Central memory CD8-positive, alpha-beta T cell (primary cell): ENCODE measurements around the gene RPL9.

ENCODE experiments used
- ATAC-seq: fragments of 150-1000 bp; cut with Tn5 transposase; replicated peaks from 2 replicates; pipeline ENCODE4 v1.10.0; 2022; ENCODE audit warnings: mild to moderate bottlenecking, moderate FRiP score, moderate number of reproducible peaks; ENCODE audit not compliant: poor library complexity, severe bottlenecking; ENCODE audit errors: extremely low read depth
- DNase-seq, 2 donors: peaks; one replicate each; pipeline ENCODE4 v3.0.0; 2021; ENCODE audit warnings: low spot score in 2 of 2
- H3K27ac Mint-ChIP-seq: one replicate; pipeline ENCODE4 v1.8.0; 2022; ENCODE audit warnings: low read depth, mild to moderate bottlenecking, moderate library complexity, mixed read lengths
- H3K27me3 Mint-ChIP-seq: one replicate; pipeline ENCODE4 v1.8.0; 2022; ENCODE audit warnings: mixed read lengths
- H3K36me3 Mint-ChIP-seq: one replicate; pipeline ENCODE4 v1.8.0; 2022; ENCODE audit warnings: mild to moderate bottlenecking, moderate library complexity, mixed read lengths; ENCODE audit not compliant: insufficient read depth
- H3K4me1 Mint-ChIP-seq: one replicate; pipeline ENCODE4 v1.8.0; 2022; ENCODE audit warnings: mixed read lengths
- H3K4me3 Mint-ChIP-seq: one replicate; pipeline ENCODE4 v1.8.0; 2022; ENCODE audit warnings: mild to moderate bottlenecking, moderate library complexity, mixed read lengths
- H3K9me3 Mint-ChIP-seq: one replicate; pipeline ENCODE4 v1.8.0; 2022; ENCODE audit warnings: mixed read lengths

RPL9 gene

DNA sequence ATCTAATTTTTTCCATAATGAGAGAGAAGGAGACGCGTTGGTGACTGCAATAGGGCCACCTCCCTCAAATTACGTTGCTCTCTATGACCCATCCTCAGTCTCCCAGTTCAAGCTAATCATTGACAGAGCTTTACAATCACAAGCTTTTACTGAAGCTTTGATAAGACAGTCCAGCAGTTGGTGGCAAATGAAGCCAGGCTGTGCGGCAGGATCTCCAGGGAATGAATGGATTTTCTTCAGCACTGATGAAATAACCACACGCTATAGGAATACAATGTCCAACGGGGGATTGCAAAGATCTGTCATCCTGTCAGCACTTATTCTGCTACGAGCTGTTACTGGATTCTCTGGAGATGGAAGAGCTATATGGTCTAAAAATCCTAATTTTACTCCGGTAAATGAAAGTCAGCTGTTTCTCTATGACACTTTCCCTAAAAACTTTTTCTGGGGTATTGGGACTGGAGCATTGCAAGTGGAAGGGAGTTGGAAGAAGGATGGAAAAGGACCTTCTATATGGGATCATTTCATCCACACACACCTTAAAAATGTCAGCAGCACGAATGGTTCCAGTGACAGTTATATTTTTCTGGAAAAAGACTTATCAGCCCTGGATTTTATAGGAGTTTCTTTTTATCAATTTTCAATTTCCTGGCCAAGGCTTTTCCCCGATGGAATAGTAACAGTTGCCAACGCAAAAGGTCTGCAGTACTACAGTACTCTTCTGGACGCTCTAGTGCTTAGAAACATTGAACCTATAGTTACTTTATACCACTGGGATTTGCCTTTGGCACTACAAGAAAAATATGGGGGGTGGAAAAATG, 51.7 kb downstream of the RPL9 start, which contains the start of gene KLB:
TSS of gene KLB (plus strand) at position 168 of the 821 bp plus-strand sequence. CDS start at position 188, 20 bp downstream.
- H3K4me3 Mint-ChIP-seq = no peak within 1 kb of the TSS
- H3K27ac Mint-ChIP-seq = no peak within 1 kb of the TSS
- H3K9me3 Mint-ChIP-seq = no peaks in the 10 kb centered on the region
- H3K27me3 Mint-ChIP-seq = peaks cover 7% of the 10 kb centered on the region
- no peak for DNase-seq
- peaks cover 1% of the 10 kb centered on the region for H3K36me3 Mint-ChIP-seq
- ATAC-seq = no peak
- H3K4me1 Mint-ChIP-seq = no peaks in the 10 kb centered on the region
